CMK (cell line): Measurements from ENCODE around the gene PRSS33.

ENCODE experiments used
- DNase-seq: peaks from one replicate; pipeline ENCODE4 v3.0.0-alpha.2; 2010; ENCODE audit warnings: low read depth

PRSS33 gene

GRCh38 chr16:2787406-2787805 lies at the start of gene PRSS33:
TSS of gene PRSS33 (minus strand) at chr16:2787560. CDS start at chr16:2786547, 1,013 bp downstream.
- no peak for DNase-seq

- DNase-seq: no peak
Observed at GRCh38 chr16:2836646-2837508, 49.5 kb upstream of the PRSS33 start.

GRCh38 chr16:2835638-2836493 lies 48.5 kb upstream of the PRSS33 start:
- DNase-seq: no peak

- no peak for DNase-seq
Observed at GRCh38 chr16:2834968-2835367, 47.6 kb upstream of the PRSS33 start.

GRCh38 chr16:2833776-2834175 lies 46.4 kb upstream of the PRSS33 start:
- DNase-seq: no peak

- DNase-seq: no peak
Observed at GRCh38 chr16:2831203-2831602, 43.8 kb upstream of the PRSS33 start.

GRCh38 chr16:2830355-2830695 lies 43.0 kb upstream of the PRSS33 start:
- DNase-seq: no peak

- DNase-seq: peak; percentile 62
Observed at GRCh38 chr16:2829501-2830354, 42.4 kb upstream of the PRSS33 start, which contains the start of gene ZG16B. TSS of gene ZG16B (plus strand) at chr16:2830303. CDS start at chr16:2830442, 139 bp downstream.

- no peak for DNase-seq
Observed at GRCh38 chr16:2828876-2829430, 41.6 kb upstream of the PRSS33 start.

GRCh38 chr16:2828521-2828840 lies 41.1 kb upstream of the PRSS33 start:
- DNase-seq: no peak

GRCh38 chr16:2827831-2828520 lies 40.6 kb upstream of the PRSS33 start:
- no peak for DNase-seq

GRCh38 chr16:2827374-2827791 lies 40.0 kb upstream of the PRSS33 start:
- DNase-seq: no peak

GRCh38 chr16:2826591-2827373 lies 39.4 kb upstream of the PRSS33 start:
- no peak for DNase-seq

GRCh38 chr16:2825906-2826305 lies 38.5 kb upstream of the PRSS33 start:
- no peak for DNase-seq

GRCh38 chr16:2825049-2825742 lies 37.8 kb upstream of the PRSS33 start:
- no peak for DNase-seq

GRCh38 chr16:2824626-2825025 lies 37.3 kb upstream of the PRSS33 start:
- no peak for DNase-seq

GRCh38 chr16:2822496-2822895 lies 35.1 kb upstream of the PRSS33 start:
- no peak for DNase-seq

- no peak for DNase-seq
Observed at GRCh38 chr16:2822158-2822495, 34.8 kb upstream of the PRSS33 start.

GRCh38 chr16:2821487-2822157 lies 34.3 kb upstream of the PRSS33 start:
- DNase-seq: no peak
